Measurements from ENCODE around the gene OR6B3. TPM values are rescaled to one million over a fixed set of nuclear protein-coding genes. Genes with fewer than 3 reads are reported as not detected.

The OR6B3 gene
- total RNA-seq, result not detected in 2 replicates

DNA sequence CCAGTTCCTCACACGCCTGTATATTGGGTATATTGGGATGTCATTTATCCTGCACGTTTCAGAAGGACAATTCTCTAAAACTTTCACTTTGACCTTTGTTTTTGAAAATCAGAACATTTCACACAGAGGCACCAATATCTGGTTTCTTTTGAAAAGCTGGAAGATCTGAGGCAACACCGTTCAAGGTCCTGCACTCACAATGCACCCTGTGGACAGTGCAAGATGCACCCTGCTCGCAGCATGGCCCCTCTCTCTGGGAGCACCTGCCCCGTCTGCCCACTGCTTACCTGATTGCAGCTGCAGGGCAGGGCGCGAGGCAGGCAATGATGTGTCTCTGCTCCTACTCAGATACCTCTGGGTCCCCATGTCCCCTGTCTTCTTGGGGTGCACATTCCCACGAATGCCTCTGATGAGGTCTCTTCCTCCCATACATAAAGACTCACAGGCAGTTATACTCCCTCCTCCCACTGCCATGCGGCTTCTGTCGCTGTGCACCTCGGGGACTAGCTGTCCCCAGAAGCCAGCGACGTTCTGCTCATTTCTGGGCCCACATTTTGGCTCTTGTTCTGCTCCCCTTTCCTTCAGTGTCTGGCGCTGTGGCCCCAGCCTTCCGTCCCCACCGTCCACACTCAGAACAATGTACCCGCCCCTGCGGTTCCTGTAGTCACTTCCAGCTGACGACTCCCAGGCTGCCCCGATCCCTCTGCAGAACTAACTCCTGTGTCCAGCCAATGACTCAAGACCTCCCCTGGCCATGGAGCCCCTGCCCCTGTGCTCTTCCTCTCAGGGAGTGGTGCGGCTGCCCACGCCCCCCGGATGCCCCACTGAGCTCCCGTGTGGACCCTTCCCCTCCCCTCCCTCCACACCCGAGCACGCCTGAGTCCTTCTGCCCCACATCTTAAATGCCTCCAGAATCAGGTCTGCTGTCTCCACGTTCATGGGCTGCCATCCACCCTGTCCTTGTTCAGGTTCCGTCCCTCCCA lies at the start of gene OR6B3:
OR6B3 (minus strand) TSS at position 349 of the 983 bp plus-strand sequence.
- peak; percentile 44 for DNase-seq
- intact Hi-C loops (cut with micrococcal nuclease), result no loop called here
- Mint-ChIP-seq H3K27me3 (peaks cover 15% of the 10 kb centered on the region), H3K9me3 (no peaks in the 10 kb centered on the region), H3K36me3 (ENCODE audit: low read depth) (no peaks in the 10 kb centered on the region), H3K4me3 (no peak within 1 kb of the TSS), H3K4me1 (no peaks in the 10 kb centered on the region), H3K27ac (no peak within 1 kb of the TSS)

- DNase-seq, result no peak
- Mint-ChIP-seq H3K27me3 (peaks cover 65% of the 10 kb centered on the region), H3K4me3 (no peak overlapping the region), H3K9me3 (peaks cover 4% of the 10 kb centered on the region), H3K36me3 (ENCODE audit: low read depth) (no peaks in the 10 kb centered on the region), H3K4me1 (no peaks in the 10 kb centered on the region), H3K27ac (no peak overlapping the region)
- intact Hi-C loops (cut with micrococcal nuclease), result no loop called here
Observed at GRCh38 chr2:240098349-240098748, 45.0 kb upstream of the OR6B3 start.

DNA sequence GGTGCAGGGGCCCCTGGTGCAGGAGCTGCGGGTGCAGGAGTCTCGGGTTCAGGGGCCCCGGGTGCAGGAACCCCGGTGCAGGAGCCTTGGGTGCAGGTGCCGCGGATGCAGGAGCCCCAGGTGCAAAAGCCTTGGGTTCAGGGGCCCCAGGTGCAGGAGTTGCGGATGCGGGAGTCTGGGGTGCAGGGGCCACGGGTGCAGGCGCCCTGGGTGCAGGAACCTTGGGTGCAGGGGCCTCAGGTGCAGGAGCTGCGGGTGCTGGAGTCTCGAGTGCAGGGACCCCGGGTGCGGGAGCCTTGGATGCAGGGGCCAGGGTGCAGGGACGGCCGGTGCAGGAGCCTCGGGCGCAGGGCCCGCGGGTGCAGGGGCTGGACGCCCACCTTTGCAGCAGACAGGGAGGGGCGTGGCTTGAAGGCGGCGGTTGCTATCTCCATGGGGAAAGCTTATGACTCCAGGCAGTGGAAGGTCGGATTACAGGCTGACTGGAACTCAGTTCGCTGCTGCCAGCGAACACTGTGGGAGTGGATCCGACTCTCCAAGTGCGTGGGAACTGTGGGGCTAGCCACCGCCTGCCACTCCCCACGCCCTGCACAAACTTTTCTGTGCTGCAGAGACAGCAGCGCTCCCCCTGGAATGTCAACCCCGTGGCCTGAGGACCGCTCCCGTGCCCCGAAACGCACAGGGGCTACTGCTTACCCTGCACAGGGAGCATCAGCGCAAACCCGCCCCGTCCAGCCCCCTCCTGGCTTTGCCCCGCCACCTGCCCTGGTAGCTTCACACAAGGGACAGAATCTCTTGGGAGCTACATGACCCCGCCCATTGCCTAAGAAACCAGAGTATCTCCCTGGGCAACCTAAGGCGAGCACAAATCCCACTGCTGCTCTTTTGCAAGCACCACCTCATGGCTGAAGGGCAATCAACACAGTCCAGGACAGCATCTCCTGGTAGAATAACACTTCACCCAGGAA lies 42.5 kb upstream of the OR6B3 start:
- Mint-ChIP-seq H3K9me3 (peaks cover 4% of the 10 kb centered on the region), H3K27me3 (peaks cover 69% of the 10 kb centered on the region), H3K36me3 (ENCODE audit: low read depth) (no peaks in the 10 kb centered on the region), H3K4me3 (no peak overlapping the region), H3K27ac (no peak overlapping the region), H3K4me1 (no peaks in the 10 kb centered on the region)
- intact Hi-C loops (cut with micrococcal nuclease), result no loop called here
- DNase-seq, result no peak

DNA sequence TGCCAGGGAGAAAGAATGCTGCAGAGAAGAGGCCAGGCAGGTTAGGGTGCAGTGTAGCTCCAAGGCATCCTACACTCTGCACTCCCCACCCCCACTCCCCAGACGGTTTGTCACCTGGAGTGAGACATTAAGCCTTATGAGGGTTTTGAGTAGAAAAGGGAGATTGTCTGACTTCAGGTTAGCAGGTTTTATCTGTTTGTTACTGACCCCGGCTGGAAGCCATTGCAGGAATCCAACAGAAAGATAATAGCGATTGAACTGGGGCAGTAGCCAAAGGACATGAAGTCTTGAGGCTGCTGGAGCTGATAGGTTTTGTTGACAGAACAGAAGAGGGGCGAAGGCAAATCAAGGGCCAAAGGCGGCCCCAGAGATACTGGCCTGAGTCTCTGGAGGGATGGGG lies 36.0 kb upstream of the OR6B3 start:
- no peaks in the 10 kb centered on the region for H3K4me1 Mint-ChIP-seq

GRCh38 chr2:240086563-240086962 lies 33.2 kb upstream of the OR6B3 start:
- Mint-ChIP-seq H3K36me3 (ENCODE audit: low read depth) (no peaks in the 10 kb centered on the region), H3K27me3 (peaks cover 14% of the 10 kb centered on the region), H3K9me3 (peaks cover 9% of the 10 kb centered on the region), H3K4me3 (no peak overlapping the region), H3K4me1 (no peaks in the 10 kb centered on the region), H3K27ac (no peak overlapping the region)
- DNase-seq, result no peak
- intact Hi-C loops (cut with micrococcal nuclease), result no loop called here

More for the DNA sequence above, 36.0 kb upstream of the OR6B3 start:
- intact Hi-C loops (cut with micrococcal nuclease), result no loop called here
- H3K27ac Mint-ChIP-seq, result no peak overlapping the region
- peaks cover 9% of the 10 kb centered on the region for H3K9me3 Mint-ChIP-seq
- no peak for DNase-seq
- H3K4me3 Mint-ChIP-seq, result no peak overlapping the region
- H3K27me3 Mint-ChIP-seq, result peaks cover 26% of the 10 kb centered on the region
- H3K36me3 Mint-ChIP-seq (ENCODE audit: low read depth), result no peaks in the 10 kb centered on the region

- H3K4me3 Mint-ChIP-seq, result no peak overlapping the region
- no peak for DNase-seq
- H3K4me1 Mint-ChIP-seq, result no peaks in the 10 kb centered on the region
- intact Hi-C loops (cut with micrococcal nuclease), result no loop called here
- peaks cover 8% of the 10 kb centered on the region for H3K9me3 Mint-ChIP-seq
- no peaks in the 10 kb centered on the region for H3K36me3 Mint-ChIP-seq (ENCODE audit: low read depth)
- H3K27me3 Mint-ChIP-seq, result peaks cover 6% of the 10 kb centered on the region
- no peak overlapping the region for H3K27ac Mint-ChIP-seq
Observed at GRCh38 chr2:240078631-240079030, 25.3 kb upstream of the OR6B3 start.

- no peak for DNase-seq
- intact Hi-C loops (cut with micrococcal nuclease), result no loop called here
- H3K4me3 Mint-ChIP-seq, result no peak overlapping the region
- peaks cover 2% of the 10 kb centered on the region for H3K27me3 Mint-ChIP-seq
- H3K9me3 Mint-ChIP-seq, result peaks cover 8% of the 10 kb centered on the region
- H3K4me1 Mint-ChIP-seq, result no peaks in the 10 kb centered on the region
- H3K36me3 Mint-ChIP-seq (ENCODE audit: low read depth), result no peaks in the 10 kb centered on the region
- no peak overlapping the region for H3K27ac Mint-ChIP-seq
Observed at GRCh38 chr2:240077442-240077841, 24.1 kb upstream of the OR6B3 start.

DNA sequence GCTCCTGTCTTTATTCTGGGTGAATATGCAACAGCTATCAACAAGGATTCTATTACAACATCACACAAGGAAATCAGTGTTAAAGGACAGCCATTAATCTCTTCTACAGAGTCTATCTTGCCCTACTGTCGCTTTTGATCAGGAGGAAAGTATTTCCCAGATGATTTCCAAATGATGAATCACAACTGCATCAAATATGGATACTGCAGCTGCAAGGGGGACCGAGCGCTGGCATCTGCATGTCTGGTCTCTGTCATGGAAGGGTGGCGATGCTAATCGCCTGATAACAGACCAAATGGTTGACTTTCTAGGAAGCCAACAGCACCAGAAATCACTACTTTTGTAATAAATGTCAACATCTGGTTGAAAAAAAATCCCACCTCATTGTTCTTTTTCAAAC lies 21.2 kb upstream of the OR6B3 start:
- no peak overlapping the region for H3K4me3 Mint-ChIP-seq
- H3K27me3 Mint-ChIP-seq, result peaks cover 5% of the 10 kb centered on the region
- no peak for DNase-seq
- peaks cover 8% of the 10 kb centered on the region for H3K9me3 Mint-ChIP-seq
- no peaks in the 10 kb centered on the region for H3K4me1 Mint-ChIP-seq
- H3K36me3 Mint-ChIP-seq (ENCODE audit: low read depth), result no peaks in the 10 kb centered on the region
- no peak overlapping the region for H3K27ac Mint-ChIP-seq
- intact Hi-C loops (cut with micrococcal nuclease), result no loop called here

GRCh38 chr2:240070907-240071306 lies 17.6 kb upstream of the OR6B3 start:
- Mint-ChIP-seq H3K4me3 (no peak overlapping the region), H3K9me3 (no peaks in the 10 kb centered on the region)
- intact Hi-C loops (cut with micrococcal nuclease), result no loop called here

GRCh38 chr2:240069829-240070228 lies 16.5 kb upstream of the OR6B3 start:
- Mint-ChIP-seq H3K27me3 (peaks cover 21% of the 10 kb centered on the region), H3K4me1 (no peaks in the 10 kb centered on the region), H3K27ac (no peak overlapping the region), H3K9me3 (no peaks in the 10 kb centered on the region), H3K4me3 (no peak overlapping the region), H3K36me3 (ENCODE audit: low read depth) (no peaks in the 10 kb centered on the region)
- intact Hi-C loops (cut with micrococcal nuclease), result no loop called here
- no peak for DNase-seq

More at GRCh38 chr2:240070907-240071306, 17.6 kb upstream of the OR6B3 start:
- H3K36me3 Mint-ChIP-seq (ENCODE audit: low read depth), result no peaks in the 10 kb centered on the region
- no peaks in the 10 kb centered on the region for H3K4me1 Mint-ChIP-seq
- H3K27ac Mint-ChIP-seq, result no peak overlapping the region
- peaks cover 15% of the 10 kb centered on the region for H3K27me3 Mint-ChIP-seq
- DNase-seq, result no peak

DNA sequence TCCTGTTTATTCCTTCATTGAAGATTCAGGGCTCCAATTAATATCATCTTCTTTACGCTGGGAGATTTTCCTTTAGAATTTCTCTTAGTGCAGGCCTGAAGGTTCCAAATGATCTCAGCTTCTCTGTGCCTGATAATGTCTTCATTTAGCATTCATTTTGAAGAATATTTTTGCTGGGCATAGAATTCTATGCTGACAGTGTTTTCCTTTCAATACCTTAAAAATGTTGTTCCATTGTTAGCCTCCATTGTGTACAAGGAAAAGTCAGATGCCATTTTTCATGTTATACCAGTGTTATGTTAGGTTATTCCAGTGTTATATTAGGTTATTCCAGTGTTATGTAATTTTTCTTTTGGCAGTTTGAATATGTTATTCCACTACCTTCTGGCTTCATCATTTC lies 14.9 kb upstream of the OR6B3 start:
- no peaks in the 10 kb centered on the region for H3K9me3 Mint-ChIP-seq
- no peak overlapping the region for H3K27ac Mint-ChIP-seq
- no peaks in the 10 kb centered on the region for H3K36me3 Mint-ChIP-seq (ENCODE audit: low read depth)
- H3K4me3 Mint-ChIP-seq, result no peak overlapping the region
- intact Hi-C loops (cut with micrococcal nuclease), result no loop called here
- H3K4me1 Mint-ChIP-seq, result no peaks in the 10 kb centered on the region
- no peak for DNase-seq
- H3K27me3 Mint-ChIP-seq, result peaks cover 28% of the 10 kb centered on the region

- Mint-ChIP-seq H3K27ac (no peak overlapping the region), H3K36me3 (ENCODE audit: low read depth) (no peaks in the 10 kb centered on the region), H3K4me3 (no peak overlapping the region), H3K4me1 (no peaks in the 10 kb centered on the region), H3K27me3 (peaks cover 39% of the 10 kb centered on the region), H3K9me3 (no peaks in the 10 kb centered on the region)
- intact Hi-C loops (cut with micrococcal nuclease), result no loop called here
- no peak for DNase-seq
Observed at GRCh38 chr2:240066489-240066888, 13.2 kb upstream of the OR6B3 start.

GRCh38 chr2:240064898-240065297 lies 11.6 kb upstream of the OR6B3 start:
- Mint-ChIP-seq H3K27ac (no peak overlapping the region), H3K36me3 (ENCODE audit: low read depth) (no peaks in the 10 kb centered on the region), H3K4me3 (no peak overlapping the region), H3K27me3 (peaks cover 39% of the 10 kb centered on the region), H3K4me1 (no peaks in the 10 kb centered on the region), H3K9me3 (no peaks in the 10 kb centered on the region)
- intact Hi-C loops (cut with micrococcal nuclease), result no loop called here
- no peak for DNase-seq
